Measurements from ENCODE around the gene GABBR2. TPM values are rescaled to one million over a fixed set of nuclear protein-coding genes. Genes with fewer than 3 reads are reported as not detected.

GABBR2 gene
- total RNA-seq, 1 experiment from 2014 or later: 0.33 TPM

- intact Hi-C loops (cut with micrococcal nuclease; ENCODE audit: unreplicated experiment): loop anchor here (5.0 to 10.0 kb wide), 3 partner anchors 211 to 461 kb away; partner anchors contain the start of gene GABBR2
- Mint-ChIP-seq H3K4me3 (ENCODE audit: low read depth, unreplicated experiment) (no peak overlapping the region), H3K27ac (ENCODE audit: unreplicated experiment) (no peak overlapping the region), H3K27me3 (ENCODE audit: unreplicated experiment) (peaks cover 29% of the 10 kb centered on the region), H3K36me3 (ENCODE audit: insufficient read depth, unreplicated experiment) (no peaks in the 10 kb centered on the region), H3K4me1 (ENCODE audit: low read depth, unreplicated experiment) (no peaks in the 10 kb centered on the region), H3K9me3 (ENCODE audit: low read depth, unreplicated experiment) (no peaks in the 10 kb centered on the region)
- DNase-seq: no peak
- TF ChIP-seq CTCF (IDR thresholded peaks at IDR 0.05; ENCODE audit: unreplicated experiment): no peak
- BruUV-seq (replicated peaks): no TSS peak
- CTCF ChIA-PET: no interaction called here
Measured at GRCh38 chr9:98316445-98317133, 392.1 kb downstream of the GABBR2 start.

DNA sequence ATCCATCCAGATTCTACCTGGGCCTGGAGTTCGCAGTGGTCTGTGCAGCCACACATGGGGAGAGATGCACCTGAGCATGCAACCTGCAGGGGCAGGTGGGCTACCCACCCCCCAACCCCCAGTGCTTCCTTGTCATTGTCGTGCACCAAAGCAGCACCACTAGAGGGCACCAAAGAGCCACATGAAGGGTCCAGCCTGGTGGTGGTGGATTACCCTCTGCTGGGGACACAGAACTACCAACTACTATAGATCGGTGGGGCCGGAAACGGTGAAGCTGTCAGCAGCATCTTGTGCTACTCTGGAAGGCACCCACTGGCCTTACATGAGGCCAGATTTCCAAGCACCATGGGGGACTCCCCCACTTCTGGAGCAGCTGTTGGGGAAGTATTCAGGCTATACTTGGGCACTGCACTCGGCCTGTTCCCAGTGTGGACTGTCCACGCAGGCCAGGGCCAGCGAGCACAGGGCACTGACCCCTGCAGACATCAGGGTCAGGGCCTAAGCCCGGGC is 393.1 kb downstream of the GABBR2 start:
- TF ChIP-seq CTCF (IDR thresholded peaks at IDR 0.05; ENCODE audit: unreplicated experiment): peak; percentile 73
- peaks cover 27% of the 10 kb centered on the region for H3K27me3 Mint-ChIP-seq (ENCODE audit: unreplicated experiment)
- DNase-seq: peak; percentile 84
- no peaks in the 10 kb centered on the region for H3K4me1 Mint-ChIP-seq (ENCODE audit: low read depth, unreplicated experiment)
- CTCF ChIA-PET: interaction anchor here (1.3 kb wide), 1 partner anchor 460 kb away, joined by 7 read pairs; no protein-coding TSS in a partner anchor
- H3K36me3 Mint-ChIP-seq (ENCODE audit: insufficient read depth, unreplicated experiment): no peaks in the 10 kb centered on the region
- H3K27ac Mint-ChIP-seq (ENCODE audit: unreplicated experiment): no peak overlapping the region
- BruUV-seq (replicated peaks): no TSS peak
- no peak overlapping the region for H3K4me3 Mint-ChIP-seq (ENCODE audit: low read depth, unreplicated experiment)
- H3K9me3 Mint-ChIP-seq (ENCODE audit: low read depth, unreplicated experiment): no peaks in the 10 kb centered on the region
- intact Hi-C loops (cut with micrococcal nuclease; ENCODE audit: unreplicated experiment): loop anchor here (5.0 to 10.0 kb wide), 3 partner anchors 212 to 462 kb away; partner anchors contain the start of gene GABBR2

DNA sequence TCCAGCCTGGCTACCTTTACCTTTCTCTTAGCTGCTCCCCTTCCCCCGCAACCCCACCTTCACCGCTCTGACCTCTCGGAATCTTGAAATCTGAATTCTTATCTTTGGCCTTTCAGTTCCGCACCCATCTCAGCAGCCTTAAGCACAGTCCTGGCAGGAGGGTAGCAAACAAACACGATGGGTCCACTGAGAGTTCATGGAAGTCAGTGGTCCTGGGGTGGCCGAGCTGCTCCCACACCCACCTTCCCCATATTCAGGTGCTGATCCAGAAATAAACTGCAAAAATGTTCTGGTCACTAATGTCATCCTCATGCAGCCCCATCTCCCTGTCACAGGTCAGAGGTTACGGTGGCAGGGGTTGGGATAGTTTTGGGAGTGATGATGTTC is 393.7 kb downstream of the GABBR2 start:
- CTCF ChIA-PET: interaction anchor here (1.3 kb wide), 1 partner anchor 460 kb away, joined by 7 read pairs; no protein-coding TSS in a partner anchor
- no peak for TF ChIP-seq CTCF (IDR thresholded peaks at IDR 0.05; ENCODE audit: unreplicated experiment)
- BruUV-seq (replicated peaks): no TSS peak
- Mint-ChIP-seq H3K9me3 (ENCODE audit: low read depth, unreplicated experiment) (no peaks in the 10 kb centered on the region), H3K27me3 (ENCODE audit: unreplicated experiment) (peaks cover 27% of the 10 kb centered on the region), H3K4me1 (ENCODE audit: low read depth, unreplicated experiment) (no peaks in the 10 kb centered on the region), H3K36me3 (ENCODE audit: insufficient read depth, unreplicated experiment) (no peaks in the 10 kb centered on the region), H3K27ac (ENCODE audit: unreplicated experiment) (no peak overlapping the region), H3K4me3 (ENCODE audit: low read depth, unreplicated experiment) (no peak overlapping the region)
- no peak for DNase-seq
- intact Hi-C loops (cut with micrococcal nuclease; ENCODE audit: unreplicated experiment): loop anchor here (5.0 to 10.0 kb wide), 3 partner anchors 212 to 462 kb away; partner anchors contain the start of gene GABBR2

DNA sequence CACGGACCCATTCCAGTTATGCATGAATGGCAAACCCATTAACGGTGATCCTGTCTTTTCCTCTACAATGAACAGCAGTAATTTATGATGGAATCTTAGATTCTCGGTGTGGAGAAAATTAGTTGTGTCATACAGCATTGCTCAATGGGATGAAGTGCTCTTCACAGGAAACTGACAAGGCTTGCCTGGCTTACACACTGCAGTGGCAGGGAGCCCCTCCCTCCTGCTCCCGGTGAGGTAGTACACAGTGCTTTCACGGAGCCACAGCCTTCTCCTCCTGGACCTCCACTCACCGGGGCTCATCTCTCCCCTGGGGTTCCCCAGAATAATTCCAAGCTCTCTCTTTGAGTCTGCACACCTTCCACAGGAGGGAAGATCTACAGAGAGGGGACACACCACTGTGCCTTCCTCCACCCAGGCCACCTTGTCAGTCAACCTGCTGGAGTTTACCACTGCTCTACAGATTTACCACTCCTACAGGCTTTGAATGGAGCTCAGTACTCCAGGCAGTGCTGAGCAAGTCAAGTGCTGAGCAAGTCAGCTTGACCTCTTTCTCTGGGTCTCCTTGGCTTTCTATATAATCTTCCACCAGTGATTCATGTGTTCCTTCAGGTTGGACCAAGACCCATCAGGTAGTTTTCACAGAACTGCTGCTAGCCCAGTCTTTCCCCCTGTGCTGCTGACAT is 394.2 kb downstream of the GABBR2 start:
- Mint-ChIP-seq H3K27me3 (ENCODE audit: unreplicated experiment) (peaks cover 27% of the 10 kb centered on the region), H3K4me1 (ENCODE audit: low read depth, unreplicated experiment) (no peaks in the 10 kb centered on the region), H3K9me3 (ENCODE audit: low read depth, unreplicated experiment) (no peaks in the 10 kb centered on the region), H3K27ac (ENCODE audit: unreplicated experiment) (no peak overlapping the region), H3K4me3 (ENCODE audit: low read depth, unreplicated experiment) (no peak overlapping the region), H3K36me3 (ENCODE audit: insufficient read depth, unreplicated experiment) (no peaks in the 10 kb centered on the region)
- DNase-seq: no peak
- TF ChIP-seq CTCF (IDR thresholded peaks at IDR 0.05; ENCODE audit: unreplicated experiment): no peak
- CTCF ChIA-PET: interaction anchor here (1.3 kb wide), 1 partner anchor 461 kb away, joined by 7 read pairs; no protein-coding TSS in a partner anchor
- no TSS peak for BruUV-seq (replicated peaks)
- intact Hi-C loops (cut with micrococcal nuclease; ENCODE audit: unreplicated experiment): loop anchor here (5.0 to 10.0 kb wide), 3 partner anchors 213 to 463 kb away; partner anchors contain the start of gene GABBR2
